Measurements from ENCODE around the gene KCNG4. TPM values are rescaled to one million over a fixed set of nuclear protein-coding genes. Genes with fewer than 3 reads are reported as not detected.

Gene KCNG4
- total and polyA plus RNA-seq, 2 donors (not counting 3 experiments of a cell fraction or from before 2014, with no cell fraction given), result not detected

DNA sequence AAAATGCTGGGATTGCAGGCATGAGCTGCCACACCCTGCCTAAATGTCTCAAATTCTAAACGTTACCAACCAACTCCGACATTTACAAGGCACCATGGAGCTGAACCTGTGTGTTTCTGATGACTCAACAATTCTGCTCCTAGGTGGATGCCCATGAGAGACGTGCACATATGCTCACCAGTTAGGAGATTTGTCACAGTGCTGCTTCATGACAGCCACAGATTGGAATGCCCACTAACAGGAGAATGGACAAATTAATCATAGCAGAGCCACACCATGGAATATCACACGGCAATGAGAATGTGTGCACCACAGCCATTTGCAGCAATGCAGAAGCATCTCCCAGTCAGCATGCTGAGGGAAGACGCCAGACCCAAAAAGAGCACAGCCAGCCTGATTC lies 8.0 kb upstream of the KCNG4 start:
- BruUV-seq (replicated peaks), result no TSS peak
- H3K27ac ChIP-seq (ENCODE audit: insufficient read depth, low read depth, low read length), result no peak overlapping the region
- H3K79me2 ChIP-seq (ENCODE audit: control insufficient read depth, insufficient read depth, low read length), result no peaks in the 10 kb centered on the region
- H3K4me2 ChIP-seq (ENCODE audit: insufficient read depth, low read length), result no peak overlapping the region
- no peak overlapping the region for H3K4me3 ChIP-seq (replicated peaks in 1 of 3; ENCODE audit: insufficient read depth in 1 of 3, low read depth in 1 of 3, low read length in 3 of 3)
- no peak overlapping the region for H3K9ac ChIP-seq (replicated peaks; ENCODE audit: extremely low read depth, insufficient read depth, low read length)
- intact Hi-C loops (cut with micrococcal nuclease) (no loop called here), dilution Hi-C loops (cut with MboI; ENCODE audit: extremely low pct_ligation_motif_present, low sequenced_read_pairs) (loop anchor here (25.0 kb wide), 1 partner anchor 164 kb away; no protein-coding TSS in a partner anchor)
- H2AFZ ChIP-seq (ENCODE audit: low read depth, low read length), result no peak overlapping the region
- H4K20me1 ChIP-seq (replicated peaks; ENCODE audit: control insufficient read depth, extremely low read depth, insufficient read depth, low read length), result no peaks in the 10 kb centered on the region
- ChIA-PET CTCF (no interaction called here), POLR2A (no interaction called here)
- H3K27me3 ChIP-seq (ENCODE audit: control insufficient read depth in 2 of 2, insufficient read depth in 2 of 2, low read length in 2 of 2), result peaks cover 0 to 2% of the 10 kb centered on the region in 2 experiments
- H3K36me3 ChIP-seq (ENCODE audit: control insufficient read depth in 2 of 2, extremely low read depth in 1 of 2, insufficient read depth in 2 of 2, low read length in 2 of 2), result no peaks in the 10 kb centered on the region
- TF ChIP-seq MYC (IDR thresholded peaks at IDR 0.05; ENCODE audit: low read depth, low read length) (no peak), POLR2A (IDR thresholded peaks at IDR 0.05; ENCODE audit: low read depth, low read length) (no peak), EZH2 (IDR thresholded peaks at IDR 0.05; ENCODE audit: borderline replicate concordance, low read depth, low read length, severe bottlenecking) (no peak), GATA2 (IDR thresholded peaks at IDR 0.05; ENCODE audit: insufficient read depth, insufficient read length, low read depth, low read length) (no peak), POLR2AphosphoS5 (IDR thresholded peaks at IDR 0.05; ENCODE audit: insufficient read depth, low read depth, low read length) (no peak), JUN (IDR thresholded peaks at IDR 0.05; ENCODE audit: borderline replicate concordance, insufficient read depth, insufficient read length, low read depth) (no peak), FOS (IDR thresholded peaks at IDR 0.05; ENCODE audit: borderline replicate concordance, insufficient read depth, low read length) (no peak)
- TF ChIP-seq, protein P1, sequence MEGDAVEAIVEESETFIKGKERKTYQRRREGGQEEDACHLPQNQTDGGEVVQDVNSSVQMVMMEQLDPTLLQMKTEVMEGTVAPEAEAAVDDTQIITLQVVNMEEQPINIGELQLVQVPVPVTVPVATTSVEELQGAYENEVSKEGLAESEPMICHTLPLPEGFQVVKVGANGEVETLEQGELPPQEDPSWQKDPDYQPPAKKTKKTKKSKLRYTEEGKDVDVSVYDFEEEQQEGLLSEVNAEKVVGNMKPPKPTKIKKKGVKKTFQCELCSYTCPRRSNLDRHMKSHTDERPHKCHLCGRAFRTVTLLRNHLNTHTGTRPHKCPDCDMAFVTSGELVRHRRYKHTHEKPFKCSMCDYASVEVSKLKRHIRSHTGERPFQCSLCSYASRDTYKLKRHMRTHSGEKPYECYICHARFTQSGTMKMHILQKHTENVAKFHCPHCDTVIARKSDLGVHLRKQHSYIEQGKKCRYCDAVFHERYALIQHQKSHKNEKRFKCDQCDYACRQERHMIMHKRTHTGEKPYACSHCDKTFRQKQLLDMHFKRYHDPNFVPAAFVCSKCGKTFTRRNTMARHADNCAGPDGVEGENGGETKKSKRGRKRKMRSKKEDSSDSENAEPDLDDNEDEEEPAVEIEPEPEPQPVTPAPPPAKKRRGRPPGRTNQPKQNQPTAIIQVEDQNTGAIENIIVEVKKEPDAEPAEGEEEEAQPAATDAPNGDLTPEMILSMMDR (IDR thresholded peaks at IDR 0.05; ENCODE audit: extremely low read depth in 1 of 2, insufficient read depth in 1 of 2, low read depth in 1 of 2, low read length in 2 of 2), result no peak
- TF ChIP-seq, protein P2, sequence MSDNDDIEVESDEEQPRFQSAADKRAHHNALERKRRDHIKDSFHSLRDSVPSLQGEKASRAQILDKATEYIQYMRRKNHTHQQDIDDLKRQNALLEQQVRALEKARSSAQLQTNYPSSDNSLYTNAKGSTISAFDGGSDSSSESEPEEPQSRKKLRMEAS (IDR thresholded peaks at IDR 0.05; ENCODE audit: insufficient read depth, insufficient read length), result no peak
- FAIRE-seq, result no peak
- no peak for DNase-seq (ENCODE audit: low read depth, low spot score)
- H3K4me1 ChIP-seq (ENCODE audit: control insufficient read depth, extremely low read depth, insufficient read depth, low read length), result no peaks in the 10 kb centered on the region
- no peaks in the 10 kb centered on the region for H3K9me3 ChIP-seq (replicated peaks; ENCODE audit: control insufficient read depth, insufficient read depth, low read length)
- no peaks in the 10 kb centered on the region for H3K9me1 ChIP-seq (replicated peaks; ENCODE audit: control insufficient read depth, extremely low read depth, insufficient read depth, low read length)
